GM21381 (cell line): ENCODE data around the gene TBC1D20.

ENCODE experiments used
- ATAC-seq: cut with Tn5 transposase; IDR thresholded peaks from one replicate; pipeline ENCODE4 v1.9.1; 2021; ENCODE audit warnings: mild to moderate bottlenecking, moderate library complexity; ENCODE audit not compliant: unreplicated experiment

TBC1D20 gene

GRCh38 chr20:420721-421574, 41.4 kb downstream of the TBC1D20 start:
- no peak for ATAC-seq

GRCh38 chr20:420166-420620, 42.1 kb downstream of the TBC1D20 start:
- ATAC-seq: no peak

- no peak for ATAC-seq
These were observed 42.7 kb downstream of the TBC1D20 start for GRCh38 chr20:419556-420165.

- ATAC-seq: no peak
These were observed 43.4 kb downstream of the TBC1D20 start for GRCh38 chr20:418858-419365.

GRCh38 chr20:417801-418342, 44.5 kb downstream of the TBC1D20 start:
- no peak for ATAC-seq

GRCh38 chr20:416950-417800, 45.2 kb downstream of the TBC1D20 start:
- ATAC-seq: no peak

GRCh38 chr20:415820-416322, 46.5 kb downstream of the TBC1D20 start:
- no peak for ATAC-seq

GRCh38 chr20:414161-414560, 48.2 kb downstream of the TBC1D20 start:
- no peak for ATAC-seq

- no peak for ATAC-seq
These were observed 50.3 kb downstream of the TBC1D20 start for GRCh38 chr20:412081-412480.

- ATAC-seq: no peak
These were observed 52.4 kb downstream of the TBC1D20 start for GRCh38 chr20:409697-410559.

- peak; percentile 8 for ATAC-seq
These were observed 53.3 kb downstream of the TBC1D20 start for GRCh38 chr20:408843-409696.

- peak; percentile 63 for ATAC-seq
These were observed 54.1 kb downstream of the TBC1D20 start, which contains the start of gene RBCK1 for GRCh38 chr20:407953-408842. RBCK1 (plus strand) TSS chr20:408299; CDS start chr20:408758, 459 bp downstream.

GRCh38 chr20:407133-407952, 55.0 kb downstream of the TBC1D20 start:
- ATAC-seq: peak; percentile 68

GRCh38 chr20:406200-407132, 55.9 kb downstream of the TBC1D20 start:
- no peak for ATAC-seq

GRCh38 chr20:404088-404487, 58.2 kb downstream of the TBC1D20 start:
- ATAC-seq: no peak

GRCh38 chr20:403582-403957, 58.8 kb downstream of the TBC1D20 start:
- no peak for ATAC-seq
